Kidney (tissue), 14 donors: ENCODE data around the gene KCNC1. TPM values are rescaled to one million over a fixed set of nuclear protein-coding genes. Genes with fewer than 3 reads are reported as not detected.

ENCODE experiments used
- DNase-seq, 5 donors: peaks; one replicate each; pipeline ENCODE4 v3.0.0-alpha.2; 2013 to 2020
- FAIRE-seq: peaks from 2 replicates; lab custom pipeline; 2012; peaks lifted over from hg19 to GRCh38; lab: Jason Lieb, UNC
- H3K27ac ChIP-seq, 2 donors: one replicate each; pipeline ENCODE4 v1.7.0; 2013; ENCODE audit warnings: low read depth in 2 of 2, low read length in 2 of 2, inconsistent platforms in 1 of 2
- H3K27me3 ChIP-seq: one replicate; pipeline ENCODE4 v1.7.1; 2013; ENCODE audit warnings: low read length, inconsistent platforms; ENCODE audit not compliant: control insufficient read depth, insufficient read depth
- H3K36me3 ChIP-seq, 3 donors: one replicate each; pipeline versions ENCODE4 v1.7.0 to v1.7.1; 2013; ENCODE audit warnings: low read length in 3 of 3, control low read depth in 1 of 3, inconsistent platforms in 1 of 3; ENCODE audit not compliant: insufficient read depth in 3 of 3, control insufficient read depth in 2 of 3
- H3K4me1 ChIP-seq, 3 donors: one replicate each; pipeline versions ENCODE4 v1.7.0 to v1.7.1; 2013; ENCODE audit warnings: low read length in 3 of 3, inconsistent platforms in 1 of 3, low read depth in 1 of 3; ENCODE audit not compliant: control insufficient read depth in 2 of 3, insufficient read depth in 2 of 3
- H3K4me3 ChIP-seq, 3 donors: one replicate each; pipeline versions ENCODE4 v1.7.0 to v1.8.1; 2013; ENCODE audit warnings: low read length in 3 of 3, control low read depth in 1 of 3, inconsistent platforms in 1 of 3
- H3K9ac ChIP-seq, 3 donors: one replicate each; pipeline versions ENCODE4 v1.7.0 to v1.7.1; 2013; ENCODE audit warnings: low read length in 3 of 3, control low read depth in 1 of 3, inconsistent platforms in 1 of 3
- H3K9me3 ChIP-seq, 3 donors: one replicate each; pipeline versions ENCODE4 v1.7.0 to v1.7.1; 2013; ENCODE audit warnings: low read length in 3 of 3, control low read depth in 1 of 3, inconsistent platforms in 1 of 3; ENCODE audit not compliant: control insufficient read depth in 2 of 3, insufficient read depth in 1 of 3
- intact Hi-C: fragments of 100-400 bp; cut with DNase I; formaldehyde crosslinking; loops from one replicate; pipeline ENCODE4 v1.11.1; 2022
- polyA plus RNA-seq: library from polyadenylated mRNA; stranded (reverse); fragments of 350-450 nt; fragmentation: Illumina TruSeq; extraction: RNeasy Lipid Tissue Mini Kit (QIAGEN cat#74804); gene quantifications from one replicate; pipeline ENCODE4 v1.2.3, GENCODE V29; 2014; ENCODE audit warnings: low read depth, low replicate concordance; ENCODE audit not compliant: insufficient read depth
- total RNA-seq: library from RNA; stranded (reverse); fragmentation: NEBNext Ultra II Directional; extraction: Animal tissue kit (Norgen Biotek cat#: 25700); gene quantifications from one replicate; pipeline ENCODE4 v1.2.1, GENCODE V29; 2021
- TF ChIP-seq, protein P1 (sequence below): IDR thresholded peaks from 3 replicates; pipeline ENCODE4 v1.5.1; 2012; ENCODE audit warnings: mild to moderate bottlenecking, moderate library complexity, borderline replicate concordance; ENCODE audit not compliant: insufficient read depth; ENCODE audit errors: extremely low read depth
- donor health status: control.
- donor health status: control.
- donor health status: control.
- donor health status: control.
- donor health status: control.
- donor health status: DM: yes; HTN: yes; CAD: no.
- donor health status: Normal renal cell carcinoma (clear cell type).

KCNC1 gene
- total and polyA plus RNA-seq, 2 donors from 2014 or later = 0.03 TPM; not detected in 1

DNA sequence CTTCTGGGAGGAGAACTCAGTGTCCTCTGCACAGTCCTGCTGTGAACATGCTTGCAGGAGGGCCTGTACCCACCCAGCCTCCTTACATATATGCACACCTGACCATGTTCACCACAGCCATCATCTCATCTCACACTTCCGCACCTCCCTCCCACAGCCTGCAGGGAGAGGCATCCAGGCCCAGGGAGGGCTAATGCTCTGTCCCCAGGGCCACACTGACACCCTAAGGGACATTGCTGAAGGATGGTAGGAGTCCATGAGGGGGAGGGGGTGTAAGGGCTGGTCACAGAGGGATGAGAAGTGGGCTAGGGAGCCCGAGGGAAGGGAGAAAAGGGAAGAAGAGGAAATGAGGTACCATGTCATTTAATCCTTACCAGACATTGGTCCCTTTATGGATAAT, 4.4 kb upstream of the KCNC1 start:
- Histone ChIP-seq H3K27ac (no peak overlapping the region), H3K4me1 (peaks cover 0 to 2% (median 0%) of the 10 kb centered on the region in 3 donors), H3K4me3 (no peak overlapping the region), H3K27me3 (peaks cover 10% of the 10 kb centered on the region), H3K9ac (no peak overlapping the region), H3K36me3 (no peaks in the 10 kb centered on the region), H3K9me3 (no peaks in the 10 kb centered on the region)
- DNase-seq (peak in 1 of 5 donors; percentile 57), FAIRE-seq (no peak)
- TF ChIP-seq, protein P1, sequence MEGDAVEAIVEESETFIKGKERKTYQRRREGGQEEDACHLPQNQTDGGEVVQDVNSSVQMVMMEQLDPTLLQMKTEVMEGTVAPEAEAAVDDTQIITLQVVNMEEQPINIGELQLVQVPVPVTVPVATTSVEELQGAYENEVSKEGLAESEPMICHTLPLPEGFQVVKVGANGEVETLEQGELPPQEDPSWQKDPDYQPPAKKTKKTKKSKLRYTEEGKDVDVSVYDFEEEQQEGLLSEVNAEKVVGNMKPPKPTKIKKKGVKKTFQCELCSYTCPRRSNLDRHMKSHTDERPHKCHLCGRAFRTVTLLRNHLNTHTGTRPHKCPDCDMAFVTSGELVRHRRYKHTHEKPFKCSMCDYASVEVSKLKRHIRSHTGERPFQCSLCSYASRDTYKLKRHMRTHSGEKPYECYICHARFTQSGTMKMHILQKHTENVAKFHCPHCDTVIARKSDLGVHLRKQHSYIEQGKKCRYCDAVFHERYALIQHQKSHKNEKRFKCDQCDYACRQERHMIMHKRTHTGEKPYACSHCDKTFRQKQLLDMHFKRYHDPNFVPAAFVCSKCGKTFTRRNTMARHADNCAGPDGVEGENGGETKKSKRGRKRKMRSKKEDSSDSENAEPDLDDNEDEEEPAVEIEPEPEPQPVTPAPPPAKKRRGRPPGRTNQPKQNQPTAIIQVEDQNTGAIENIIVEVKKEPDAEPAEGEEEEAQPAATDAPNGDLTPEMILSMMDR = no peak
- intact Hi-C loops = loop anchor here (5.0 kb wide), 1 partner anchor 247 kb away; no protein-coding TSS in a partner anchor

DNA sequence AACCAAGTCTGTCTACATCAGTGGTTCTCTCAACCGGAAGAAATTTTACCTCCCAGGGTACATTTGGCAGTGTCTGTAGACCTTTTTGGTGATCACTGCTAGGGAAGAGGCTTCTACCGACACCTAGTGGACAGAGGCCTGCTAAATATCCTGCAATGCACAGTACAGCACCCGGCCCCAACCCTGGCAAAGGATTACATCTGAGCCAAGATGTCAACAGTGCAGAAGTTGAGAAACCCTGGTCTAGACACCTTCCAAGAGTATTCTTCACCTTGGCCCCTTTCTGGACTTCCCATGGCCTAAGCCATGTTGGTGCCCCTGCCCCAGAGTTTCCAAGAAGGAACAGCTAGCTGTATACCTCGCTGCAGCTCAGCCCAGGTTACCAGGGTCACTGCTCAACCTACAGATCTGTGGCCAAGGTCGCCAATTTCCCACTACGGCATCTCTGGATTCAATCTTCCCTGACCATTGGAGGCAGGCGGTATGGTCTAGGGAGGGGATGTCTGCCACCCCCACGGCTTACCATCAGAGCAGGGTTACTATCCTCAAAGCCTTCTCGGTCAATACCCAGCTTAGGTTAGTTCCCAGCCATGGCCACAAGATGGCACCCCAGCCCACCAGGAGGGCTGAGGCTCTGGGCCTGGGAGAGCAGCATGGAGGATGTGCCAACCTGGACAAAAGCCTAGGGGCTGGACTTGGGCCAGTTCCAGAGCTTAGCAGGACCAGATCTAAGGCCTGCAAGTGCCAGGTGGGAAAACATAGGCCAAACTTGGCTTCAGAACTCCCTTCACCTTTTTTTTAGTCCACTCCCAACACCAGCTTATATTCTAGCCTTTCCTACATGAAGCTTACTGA, 3.7 kb upstream of the KCNC1 start:
- Histone ChIP-seq H3K9ac (no peak overlapping the region), H3K27ac (no peak overlapping the region), H3K36me3 (no peaks in the 10 kb centered on the region), H3K9me3 (no peaks in the 10 kb centered on the region), H3K27me3 (peaks cover 6% of the 10 kb centered on the region), H3K4me1 (peaks cover 0 to 2% (median 0%) of the 10 kb centered on the region in 3 donors), H3K4me3 (no peak overlapping the region)
- peak; percentile 85 to 89 (median 88) for DNase-seq
- FAIRE-seq = no peak
- TF ChIP-seq, protein P1 = peak; percentile 83
- intact Hi-C loops = loop anchor here (5.0 kb wide), 1 partner anchor 246 kb away; no protein-coding TSS in a partner anchor

DNA sequence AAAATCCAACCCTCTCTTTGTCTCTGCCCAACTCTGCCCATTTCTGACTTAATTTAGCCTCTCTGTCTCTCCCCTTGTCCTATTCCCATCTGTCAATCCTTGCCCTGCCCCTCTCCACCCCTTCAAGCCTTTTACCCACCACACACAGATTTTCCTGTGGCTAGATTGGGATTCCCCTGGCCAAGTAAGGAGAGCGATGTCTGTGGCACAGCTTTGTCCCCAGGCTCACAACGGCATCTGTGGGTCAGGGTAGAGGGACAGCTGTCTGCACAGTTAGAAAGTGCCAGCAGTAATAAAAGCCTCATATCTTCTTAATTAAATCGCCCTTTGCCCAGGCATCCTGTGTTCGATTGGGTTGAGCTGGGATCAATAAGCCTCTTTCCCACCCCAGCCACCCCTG, 1.3 kb upstream of the KCNC1 start:
- Histone ChIP-seq H3K27me3 (peaks cover 17% of the 10 kb centered on the region), H3K4me1 (peaks cover 0 to 2% (median 0%) of the 10 kb centered on the region in 3 donors), H3K27ac (no peak overlapping the region), H3K9me3 (no peaks in the 10 kb centered on the region), H3K4me3 (no peak overlapping the region), H3K9ac (no peak overlapping the region), H3K36me3 (no peaks in the 10 kb centered on the region)
- TF ChIP-seq, protein P1 = no peak
- peak in 1 of 5 donors; percentile 19 for DNase-seq
- no peak for FAIRE-seq
- intact Hi-C loops = loop anchor here (5.0 kb wide), 1 partner anchor 244 kb away; no protein-coding TSS in a partner anchor
